Stimulated activated CD4-positive, alpha-beta T cell treated with anti-CD3 and anti-CD28 coated beads, Interleukin-4, amount 100 ng/mL, for 48 hours (primary cell): Measurements from ENCODE around the gene F10.

ENCODE experiments used
- DNase-seq, 2 donors: peaks; one replicate each; pipeline ENCODE4 v3.0.0-alpha.2; 2020; ENCODE audit warnings: low read depth in 2 of 2

Gene F10

DNA sequence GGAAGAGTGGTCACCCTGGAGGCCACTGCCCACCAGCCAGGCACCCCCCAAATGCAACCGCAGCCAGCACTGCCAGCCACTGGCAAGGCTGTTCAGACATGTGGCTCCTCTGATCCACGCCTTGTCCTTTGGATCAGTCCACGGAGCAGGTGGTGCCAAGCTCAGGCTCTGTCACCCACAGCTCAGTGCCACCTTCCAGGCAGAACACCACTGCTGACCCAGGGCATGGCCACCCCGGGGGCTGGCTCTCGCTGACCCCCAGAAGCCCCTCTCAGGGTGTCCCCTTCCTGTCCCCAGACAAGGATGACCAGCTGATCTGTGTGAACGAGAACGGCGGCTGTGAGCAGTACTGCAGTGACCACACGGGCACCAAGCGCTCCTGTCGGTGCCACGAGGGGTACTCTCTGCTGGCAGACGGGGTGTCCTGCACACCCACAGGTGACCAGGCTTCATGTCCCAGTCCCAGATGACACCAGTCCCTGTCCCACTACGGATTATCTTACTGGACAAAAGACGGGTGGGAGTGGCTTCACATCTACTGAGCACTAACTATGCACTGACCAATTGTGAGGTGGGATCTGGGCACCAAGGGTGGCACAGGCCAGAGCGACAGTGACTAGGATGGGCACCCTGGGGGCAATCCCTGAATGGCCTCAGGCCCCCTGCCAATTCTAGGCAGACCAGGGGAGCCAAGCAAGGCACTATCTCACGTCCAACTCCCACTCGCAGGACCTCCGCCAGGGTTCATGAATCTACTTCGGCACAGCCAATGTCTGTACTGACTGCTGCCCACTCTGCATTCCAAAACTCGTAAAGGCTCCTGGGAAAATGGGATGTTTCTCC, 7.0 kb upstream of the F10 start:
- DNase-seq: no peak

DNA sequence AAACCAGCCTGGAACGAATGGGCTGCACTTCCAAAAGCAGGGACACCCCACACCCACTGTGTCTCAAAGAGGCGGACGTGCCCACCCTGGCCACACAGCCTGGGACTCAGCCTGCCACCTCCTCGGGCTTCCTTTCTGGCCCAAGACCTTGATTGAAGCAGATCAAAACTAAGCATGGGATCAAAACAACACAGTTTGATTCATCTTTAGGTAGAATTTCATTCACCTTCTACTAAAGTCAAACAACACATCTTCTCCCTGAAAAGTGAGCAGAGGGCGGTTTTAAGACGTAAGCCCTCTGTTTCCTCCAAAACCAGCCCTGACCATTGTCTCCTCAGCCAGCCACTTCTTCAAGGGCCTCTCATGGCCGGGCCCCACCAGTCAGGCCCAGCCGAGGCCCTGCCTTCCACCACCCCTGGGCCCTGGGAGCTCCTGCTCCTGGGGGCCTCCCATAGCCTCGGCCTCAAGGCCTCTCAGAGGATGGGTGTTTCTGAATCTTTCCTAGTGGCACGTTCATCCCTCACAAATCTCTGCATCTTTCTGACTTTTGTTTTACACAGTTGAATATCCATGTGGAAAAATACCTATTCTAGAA, 6.3 kb upstream of the F10 start:
- no peak for DNase-seq

- DNase-seq: no peak
These were observed 5.7 kb upstream of the F10 start for GRCh38 chr13:113116871-113117271.

DNA sequence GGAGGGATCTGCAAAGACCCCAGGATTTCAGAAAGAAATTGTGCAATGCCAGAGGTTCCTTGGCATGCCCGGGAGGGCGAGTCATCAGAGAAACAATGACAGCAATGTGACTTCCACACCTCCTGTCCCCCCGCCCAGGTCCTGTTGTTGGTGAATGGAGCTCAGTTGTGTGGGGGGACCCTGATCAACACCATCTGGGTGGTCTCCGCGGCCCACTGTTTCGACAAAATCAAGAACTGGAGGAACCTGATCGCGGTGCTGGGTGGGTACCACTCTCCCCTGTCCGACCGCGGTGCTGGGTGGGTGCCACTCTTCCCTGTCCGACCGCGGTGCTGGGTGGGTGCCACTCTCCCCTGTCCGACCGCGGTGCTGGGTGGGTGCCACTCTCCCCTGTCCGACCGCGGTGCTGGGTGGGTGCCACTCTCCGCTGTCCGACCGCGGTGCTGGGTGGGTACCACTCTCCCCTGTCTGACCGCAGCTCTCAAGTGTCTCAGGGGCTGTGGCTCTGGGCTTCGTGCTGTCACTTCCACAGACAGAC, 5.2 kb upstream of the F10 start:
- DNase-seq: no peak

DNA sequence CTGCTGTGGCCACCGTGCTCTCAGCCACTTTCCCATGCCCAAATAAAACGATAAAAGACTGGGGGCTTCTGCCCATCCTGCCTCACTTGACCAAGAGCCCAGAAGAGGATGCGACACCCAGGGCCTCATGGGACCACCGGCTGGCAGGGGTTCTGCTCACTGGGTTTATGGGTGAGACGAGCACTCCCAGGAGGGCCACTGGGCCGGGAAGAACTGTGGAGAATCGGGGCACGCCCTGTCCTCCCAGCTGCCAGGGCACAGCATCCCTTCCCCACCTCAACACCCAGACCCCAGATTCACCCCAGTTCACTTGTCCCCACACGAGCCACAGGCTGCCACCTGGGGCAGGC, 4.7 kb upstream of the F10 start:
- no peak for DNase-seq

DNA sequence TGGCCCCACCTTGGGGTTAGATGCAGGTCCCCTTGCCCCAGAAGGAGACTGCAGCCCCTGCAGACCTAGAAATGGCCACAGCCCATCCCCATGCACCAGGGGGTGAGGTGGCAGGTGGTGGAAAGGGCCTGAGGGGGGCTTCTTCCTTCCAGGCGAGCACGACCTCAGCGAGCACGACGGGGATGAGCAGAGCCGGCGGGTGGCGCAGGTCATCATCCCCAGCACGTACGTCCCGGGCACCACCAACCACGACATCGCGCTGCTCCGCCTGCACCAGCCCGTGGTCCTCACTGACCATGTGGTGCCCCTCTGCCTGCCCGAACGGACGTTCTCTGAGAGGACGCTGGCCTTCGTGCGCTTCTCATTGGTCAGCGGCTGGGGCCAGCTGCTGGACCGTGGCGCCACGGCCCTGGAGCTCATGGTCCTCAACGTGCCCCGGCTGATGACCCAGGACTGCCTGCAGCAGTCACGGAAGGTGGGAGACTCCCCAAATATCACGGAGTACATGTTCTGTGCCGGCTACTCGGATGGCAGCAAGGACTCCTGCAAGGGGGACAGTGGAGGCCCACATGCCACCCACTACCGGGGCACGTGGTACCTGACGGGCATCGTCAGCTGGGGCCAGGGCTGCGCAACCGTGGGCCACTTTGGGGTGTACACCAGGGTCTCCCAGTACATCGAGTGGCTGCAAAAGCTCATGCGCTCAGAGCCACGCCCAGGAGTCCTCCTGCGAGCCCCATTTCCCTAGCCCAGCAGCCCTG, 4.2 kb upstream of the F10 start:
- DNase-seq: no peak

DNA sequence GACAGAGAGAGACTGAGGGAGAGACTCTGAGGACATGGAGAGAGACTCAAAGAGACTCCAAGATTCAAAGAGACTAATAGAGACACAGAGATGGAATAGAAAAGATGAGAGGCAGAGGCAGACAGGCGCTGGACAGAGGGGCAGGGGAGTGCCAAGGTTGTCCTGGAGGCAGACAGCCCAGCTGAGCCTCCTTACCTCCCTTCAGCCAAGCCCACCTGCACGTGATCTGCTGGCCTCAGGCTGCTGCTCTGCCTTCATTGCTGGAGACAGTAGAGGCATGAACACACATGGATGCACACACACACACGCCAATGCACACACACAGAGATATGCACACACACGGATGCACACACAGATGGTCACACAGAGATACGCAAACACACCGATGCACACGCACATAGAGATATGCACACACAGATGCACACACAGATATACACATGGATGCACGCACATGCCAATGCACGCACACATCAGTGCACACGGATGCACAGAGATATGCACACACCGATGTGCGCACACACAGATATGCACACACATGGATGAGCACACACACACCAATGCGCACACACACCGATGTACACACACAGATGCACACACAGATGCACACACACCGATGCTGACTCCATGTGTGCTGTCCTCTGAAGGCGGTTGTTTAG, 3.3 kb upstream of the F10 start:
- no peak for DNase-seq

DNA sequence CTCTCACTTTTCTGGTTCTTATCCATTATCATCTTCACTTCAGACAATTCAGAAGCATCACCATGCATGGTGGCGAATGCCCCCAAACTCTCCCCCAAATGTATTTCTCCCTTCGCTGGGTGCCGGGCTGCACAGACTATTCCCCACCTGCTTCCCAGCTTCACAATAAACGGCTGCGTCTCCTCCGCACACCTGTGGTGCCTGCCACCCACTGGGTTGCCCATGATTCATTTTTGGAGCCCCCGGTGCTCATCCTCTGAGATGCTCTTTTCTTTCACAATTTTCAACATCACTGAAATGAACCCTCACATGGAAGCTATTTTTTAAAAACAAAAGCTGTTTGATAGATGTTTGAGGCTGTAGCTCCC, 2.8 kb upstream of the F10 start:
- DNase-seq: no peak

DNA sequence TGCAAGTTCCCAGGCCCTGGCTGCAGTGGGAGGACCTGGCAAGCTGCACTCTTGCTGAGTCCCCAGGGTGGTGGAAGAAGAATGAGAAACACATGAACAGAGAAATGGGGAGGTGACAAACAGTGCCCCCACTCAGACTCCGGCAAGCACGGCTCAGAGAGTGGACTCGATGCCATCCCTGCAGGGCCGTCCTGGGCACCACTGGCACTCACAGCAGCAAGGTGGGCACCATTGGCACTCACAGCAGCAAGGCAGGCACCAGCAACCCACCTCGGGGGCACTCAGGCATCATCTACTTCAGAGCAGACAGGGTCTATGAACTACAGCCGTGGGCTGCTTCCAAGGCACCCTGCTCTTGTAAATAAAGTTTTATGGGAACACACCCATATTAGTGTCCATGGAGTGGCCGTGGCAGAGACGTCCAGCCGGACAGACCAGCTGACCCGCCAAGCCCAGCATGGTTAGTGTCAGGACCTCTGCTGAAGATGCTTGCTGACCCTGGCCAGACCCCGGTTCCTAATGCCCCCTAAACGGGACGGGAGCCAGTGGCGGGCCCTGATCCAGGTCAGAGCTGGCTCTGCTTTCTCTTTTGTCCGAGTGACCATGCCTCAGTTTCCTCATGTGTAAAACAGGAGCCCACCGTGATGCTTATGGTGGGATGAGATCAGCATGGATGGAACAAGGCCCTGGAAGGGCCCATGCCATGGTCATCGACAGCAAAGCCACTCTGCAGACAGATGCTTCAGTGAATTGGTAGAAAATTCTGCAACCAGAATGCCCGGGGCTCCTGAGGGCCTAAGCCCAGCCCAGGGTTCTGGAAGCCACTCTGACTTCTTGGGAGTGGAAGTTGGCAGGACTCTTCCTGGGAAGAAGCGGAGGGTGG, 2.1 kb upstream of the F10 start:
- DNase-seq: no peak

DNA sequence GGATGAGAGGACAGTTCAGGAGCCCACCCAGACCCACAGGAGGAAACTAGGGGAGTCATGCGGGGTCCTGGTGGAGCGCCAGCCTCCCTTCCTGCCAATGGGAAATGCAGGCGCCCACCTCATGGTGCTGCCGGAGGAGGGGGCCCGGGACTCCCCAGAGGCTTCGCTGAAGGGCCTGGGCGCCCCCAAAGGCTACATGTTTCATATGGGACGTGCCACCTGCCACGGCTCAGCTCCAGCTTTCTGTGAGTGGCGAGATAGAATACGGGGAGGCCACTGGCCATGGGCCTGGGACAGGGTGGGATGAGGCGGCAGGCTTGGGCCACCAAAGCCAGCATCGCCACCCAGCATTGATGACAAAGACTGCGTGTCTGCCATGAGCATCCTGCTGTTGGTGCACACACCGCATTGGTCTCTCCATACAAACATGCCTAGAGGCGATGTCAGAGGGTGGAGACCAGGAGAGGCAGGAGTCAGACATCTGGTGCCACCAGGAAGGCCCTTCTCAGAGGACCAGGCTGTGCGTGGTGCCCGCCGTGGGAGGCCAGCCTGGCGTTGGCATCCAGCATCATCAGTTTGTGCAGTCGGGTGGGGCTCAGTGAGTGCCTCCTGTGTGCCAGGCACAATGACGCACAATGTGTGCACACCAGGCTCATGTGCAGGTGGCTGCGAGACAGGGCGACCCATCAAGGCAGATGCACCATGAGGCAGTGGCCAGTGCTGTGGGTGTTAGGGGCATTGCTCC, 1.2 kb upstream of the F10 start:
- no peak for DNase-seq

DNA sequence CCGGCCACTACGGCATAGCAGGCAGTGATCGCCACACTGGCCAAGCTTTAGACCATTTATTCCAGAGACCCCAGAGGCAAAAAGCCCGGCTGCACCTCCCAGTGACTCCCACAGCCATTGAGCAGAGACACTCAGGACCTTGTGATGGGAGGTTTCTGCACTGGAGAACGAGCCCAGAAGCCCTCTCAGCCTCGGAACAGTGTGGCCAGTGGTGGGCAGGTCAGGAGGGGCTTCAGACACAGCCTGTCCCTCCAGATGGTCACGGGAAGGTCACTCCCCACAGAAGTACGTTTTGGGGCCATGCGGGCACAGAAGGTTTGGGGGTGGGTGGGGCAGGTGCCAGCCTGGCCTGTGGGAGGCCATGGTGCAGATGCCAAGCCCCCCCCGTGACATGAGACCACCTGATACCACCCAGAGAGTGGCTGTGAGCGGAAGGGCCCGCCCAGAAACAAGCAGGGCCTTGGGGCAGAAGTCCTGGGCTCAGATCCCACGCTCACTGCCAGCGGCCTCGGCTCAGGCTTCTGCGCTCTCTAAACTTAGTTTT, 599 bp upstream of the F10 start:
- no peak for DNase-seq

DNA sequence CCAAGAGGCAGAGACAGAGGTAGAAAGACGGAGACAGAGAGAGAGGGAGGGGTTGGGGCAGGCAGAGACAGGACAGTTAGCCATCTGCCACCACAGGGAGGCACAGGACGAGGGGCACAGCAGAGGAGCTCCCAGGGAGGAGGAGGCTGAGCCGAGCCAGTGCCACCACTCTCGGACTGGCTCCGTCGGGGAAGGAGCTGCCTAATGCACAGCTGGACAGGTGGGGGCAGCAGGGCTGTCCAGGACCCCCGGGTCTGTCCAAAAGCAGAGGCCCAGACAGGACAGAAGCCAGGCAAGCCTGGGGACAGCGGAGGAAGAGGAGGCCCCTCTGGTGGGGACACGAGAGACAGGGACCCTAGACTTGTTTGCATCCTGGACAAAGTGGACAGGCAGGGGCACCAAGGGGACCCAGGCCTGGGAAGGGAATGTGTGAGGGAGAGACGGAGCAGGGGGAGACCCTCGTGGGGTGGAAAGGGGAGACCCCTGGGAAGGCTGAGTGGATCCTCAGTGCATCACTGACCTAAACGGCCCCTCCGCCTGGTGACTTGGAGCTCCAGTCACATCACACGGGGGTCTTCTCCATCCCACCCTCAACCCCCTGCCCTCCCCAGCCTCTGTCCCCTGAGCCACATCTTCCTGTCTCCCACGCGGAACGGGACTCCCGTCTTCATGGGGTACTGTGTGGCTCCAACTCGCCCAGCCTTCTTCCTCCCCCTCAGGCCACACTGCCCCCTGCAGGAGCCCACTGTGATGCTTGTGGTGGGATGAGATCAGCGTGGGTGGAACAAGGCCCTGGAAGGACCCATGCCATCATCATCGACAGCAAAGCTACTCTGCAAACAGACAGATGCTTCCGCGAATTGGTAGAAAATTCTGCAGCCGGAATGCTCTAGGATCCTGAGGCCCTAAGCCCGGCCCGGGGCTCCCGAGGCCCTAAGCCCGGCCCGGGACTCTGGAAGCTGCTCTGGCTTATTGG, 915 bp downstream of the F10 start:
- DNase-seq: no peak

GRCh38 chr13:113124211-113124970, 1.8 kb downstream of the F10 start:
- DNase-seq: no peak

DNA sequence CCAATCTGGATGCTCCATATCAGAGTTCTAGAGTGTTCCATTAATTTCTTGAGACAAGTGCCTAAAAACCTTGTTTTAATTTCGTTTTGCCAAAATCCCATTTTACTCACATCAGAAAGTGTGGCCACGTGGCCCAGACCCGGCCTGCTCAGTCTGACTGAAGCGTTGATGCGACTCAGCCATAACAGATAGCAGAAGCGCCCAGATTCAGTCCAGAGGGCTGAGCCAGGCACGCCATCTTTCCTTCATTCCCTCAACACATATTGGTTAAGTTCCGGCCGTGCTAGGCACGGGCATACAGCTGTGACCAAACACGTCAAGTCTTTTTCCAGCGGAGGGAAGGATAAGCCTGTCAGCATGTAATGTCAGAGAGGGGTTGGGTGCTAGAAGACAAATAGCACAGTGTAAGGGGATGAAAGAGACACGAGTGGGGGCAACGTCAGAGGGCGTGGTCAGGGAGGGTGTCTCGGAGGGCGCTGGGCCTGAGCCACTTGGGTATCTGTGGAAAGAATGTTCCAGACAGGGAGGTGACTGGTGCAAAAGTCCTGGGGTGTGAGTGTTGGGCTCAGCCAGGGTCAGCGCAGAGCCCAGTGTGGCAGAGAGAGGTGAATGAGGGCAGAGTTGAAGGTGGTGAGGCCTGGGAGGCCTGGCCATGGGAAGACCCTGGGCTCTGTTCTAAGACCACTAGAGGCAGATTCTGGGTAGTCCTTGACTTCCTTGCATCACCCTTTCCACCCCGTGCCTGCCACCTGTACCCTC, 3.1 kb downstream of the F10 start:
- DNase-seq: no peak

DNA sequence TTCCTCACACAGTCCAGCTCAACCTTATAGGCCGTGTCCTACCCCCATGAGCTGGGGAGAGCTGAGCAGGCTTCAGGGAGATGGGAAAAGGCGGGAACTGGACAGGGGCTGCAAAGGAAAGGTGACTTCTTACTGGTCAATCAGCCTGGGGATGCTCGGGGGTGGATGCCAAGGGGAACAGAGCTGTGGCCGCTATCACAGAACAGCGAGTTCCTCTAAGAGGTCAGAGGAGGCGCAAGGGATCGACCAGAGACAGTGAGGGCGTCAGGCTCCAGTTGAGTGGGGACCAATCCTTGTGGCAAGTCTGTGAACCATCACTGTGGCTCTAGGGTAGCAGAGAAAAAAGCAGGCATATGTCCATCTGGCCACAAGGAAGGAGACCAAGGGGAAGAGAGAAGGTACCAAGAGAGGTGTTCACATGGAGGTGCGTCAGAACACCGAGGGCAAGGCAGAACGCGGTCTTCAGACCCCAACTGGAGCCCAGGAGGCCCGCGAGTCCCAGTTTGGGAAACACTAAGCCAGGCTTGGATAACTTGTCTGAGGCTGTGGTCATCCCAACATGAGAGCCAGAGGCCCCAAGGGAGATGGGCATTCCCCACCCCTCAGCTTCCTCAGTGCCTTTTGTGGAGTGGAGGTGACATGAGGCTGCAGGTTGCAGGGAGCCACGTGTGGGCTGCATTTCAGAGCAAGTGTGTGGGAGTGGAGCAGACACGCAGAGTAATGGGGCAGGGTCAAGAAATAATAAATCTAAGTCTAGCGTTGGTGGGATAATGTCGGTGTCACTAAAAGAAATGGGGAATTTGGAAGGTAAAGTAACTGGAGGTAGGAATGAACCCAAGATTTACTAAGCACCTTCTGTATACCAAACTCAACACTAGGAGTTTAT, 3.9 kb downstream of the F10 start:
- DNase-seq: no peak

- no peak for DNase-seq
These were observed 6.9 kb downstream of the F10 start for GRCh38 chr13:113129480-113129879.
